GM13977 (cell line): Measurements from ENCODE around the gene SEL1L2.

Source experiments
- DNase-seq: peaks from one replicate; pipeline ENCODE4 v3.0.0; 2012; ENCODE audit warnings: low spot score
- CTCF ChIP-seq: IDR thresholded peaks from 2 replicates; pipeline ENCODE4 v1.5.1; 2012; ENCODE audit warnings: mild to moderate bottlenecking, control low read depth; ENCODE audit not compliant: insufficient read depth; ENCODE audit errors: extremely low read depth, missing control alignments
- in situ Hi-C: fragments of 300-500 bp; cut with MboI; formaldehyde crosslinking; loops from one replicate; pipeline ENCODE4 v1.12.0; 2022; ENCODE audit warnings: low sequenced_read_pairs, low pct_unique_long_range_greater_than_20kb, mixed read lengths, inconsistent platforms; ENCODE audit not compliant: unreplicated experiment

SEL1L2 gene

GRCh38 chr20:13813910-13814309 lies 176.5 kb downstream of the SEL1L2 start:
- no peak for DNase-seq
- no peak for TF ChIP-seq CTCF
- in situ Hi-C loops: loop anchor here (25.0 kb wide), 1 partner anchor 248 kb away; no protein-coding TSS in a partner anchor

- no peak for TF ChIP-seq CTCF
- DNase-seq: no peak
- in situ Hi-C loops: loop anchor here (25.0 kb wide), 1 partner anchor 252 kb away; no protein-coding TSS in a partner anchor
Observed at GRCh38 chr20:13810446-13810845, 180.0 kb downstream of the SEL1L2 start.

DNA sequence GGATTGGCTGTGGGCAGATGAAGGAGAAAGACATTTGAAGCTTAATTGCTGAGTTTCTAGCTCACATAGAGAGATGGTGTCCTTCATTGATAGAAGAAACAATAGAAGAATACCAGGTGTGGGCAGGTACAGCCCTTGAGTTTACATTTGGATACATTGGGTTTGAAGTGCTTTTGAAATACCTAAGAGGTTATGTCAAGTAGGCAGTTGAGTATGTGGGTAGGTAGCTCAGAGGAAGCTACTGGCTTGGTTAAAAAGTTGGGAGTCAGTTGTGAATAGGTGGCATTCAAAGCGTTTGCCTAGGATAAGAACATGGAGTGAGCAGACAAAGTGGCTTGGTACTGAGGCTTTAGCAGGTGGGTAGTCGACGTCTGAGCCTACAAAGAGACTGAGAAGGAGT lies 180.6 kb downstream of the SEL1L2 start:
- DNase-seq: no peak
- in situ Hi-C loops: loop anchor here (25.0 kb wide), 1 partner anchor 252 kb away; no protein-coding TSS in a partner anchor
- TF ChIP-seq CTCF: no peak

GRCh38 chr20:13809373-13809772 lies 181.0 kb downstream of the SEL1L2 start:
- TF ChIP-seq CTCF: no peak
- in situ Hi-C loops: loop anchor here (25.0 kb wide), 1 partner anchor 253 kb away; no protein-coding TSS in a partner anchor
- no peak for DNase-seq

DNA sequence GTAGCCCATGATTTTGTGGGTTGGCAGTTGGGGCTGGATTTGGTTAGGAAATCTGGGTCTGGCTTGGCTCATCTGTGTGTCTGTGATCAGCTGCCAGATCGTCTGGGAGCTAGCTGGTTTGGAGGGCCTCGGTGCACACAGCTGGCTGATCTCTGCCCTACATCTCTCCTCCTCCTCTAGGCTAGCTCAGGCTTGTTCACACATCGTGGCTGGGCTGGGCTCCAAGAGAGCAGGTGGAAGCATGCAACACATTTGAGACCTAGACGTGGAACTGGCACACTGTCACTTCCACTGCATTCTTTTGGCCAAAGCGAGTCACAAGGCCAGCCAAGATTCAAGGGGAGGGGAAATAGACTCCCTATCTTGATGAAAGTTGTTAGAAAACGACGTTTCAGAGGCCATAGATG lies 189.7 kb downstream of the SEL1L2 start:
- no peak for DNase-seq
- TF ChIP-seq CTCF: no peak
- in situ Hi-C loops: loop anchor here (25.0 kb wide), 1 partner anchor 262 kb away; no protein-coding TSS in a partner anchor

GRCh38 chr20:13799974-13800373 lies 190.4 kb downstream of the SEL1L2 start:
- in situ Hi-C loops: loop anchor here (25.0 kb wide), 1 partner anchor 262 kb away; no protein-coding TSS in a partner anchor
- no peak for TF ChIP-seq CTCF
- no peak for DNase-seq
